HEK293 (cell line): ENCODE results near the gene CANX.

ENCODE experiments used
- BCL11A ChIP-seq: fragments of 450-650 bp; formaldehyde crosslinking; IDR thresholded peaks from 2 replicates; pipeline ENCODE4 v1.5.1; 2016; ENCODE audit warnings: low read depth, missing biosample characterization, missing genetic modification characterization
- KLF10 ChIP-seq: fragments of 450-650 bp; IDR thresholded peaks from 2 replicates; pipeline ENCODE4 v1.5.1; 2018; ENCODE audit warnings: missing biosample characterization, mild to moderate bottlenecking, missing genetic modification characterization
- KLF9 ChIP-seq: fragments of 450-650 bp; formaldehyde crosslinking; IDR thresholded peaks from 2 replicates; pipeline ENCODE4 v1.5.1; 2016; ENCODE audit warnings: missing biosample characterization, missing genetic modification characterization, low read depth
- OSR2 ChIP-seq: fragments of 450-650 bp; formaldehyde crosslinking; IDR thresholded peaks from 2 replicates; pipeline ENCODE4 v1.5.1; 2016; ENCODE audit warnings: missing biosample characterization, missing genetic modification characterization
- OVOL3 ChIP-seq: fragments of 450-650 bp; formaldehyde crosslinking; IDR thresholded peaks from 2 replicates; pipeline ENCODE4 v1.5.1; 2016; ENCODE audit warnings: missing biosample characterization, missing genetic modification characterization
- SETDB1 ChIP-seq: IDR thresholded peaks from one replicate; pipeline ENCODE4 v1.6.1; 2017; ENCODE audit warnings: mild to moderate bottlenecking, low read length, moderate library complexity, mixed read lengths; ENCODE audit not compliant: insufficient read length
- SP7 ChIP-seq: fragments of 450-650 bp; formaldehyde crosslinking; IDR thresholded peaks from 2 replicates; pipeline ENCODE4 v1.5.1; 2016; ENCODE audit warnings: missing biosample characterization, missing genetic modification characterization
- ZBTB20 ChIP-seq: fragments of 450-650 bp; formaldehyde crosslinking; IDR thresholded peaks from 2 replicates; pipeline ENCODE4 v1.5.1; 2016; ENCODE audit warnings: missing biosample characterization, missing genetic modification characterization
- ZBTB21 ChIP-seq: fragments of 450-650 bp; formaldehyde crosslinking; IDR thresholded peaks from 2 replicates; pipeline ENCODE4 v1.5.1; 2017; ENCODE audit warnings: missing biosample characterization, missing genetic modification characterization
- ZNF10 ChIP-seq: fragments of 450-650 bp; formaldehyde crosslinking; IDR thresholded peaks from 2 replicates; pipeline ENCODE4 v1.5.1; 2017; ENCODE audit warnings: missing biosample characterization, missing genetic modification characterization
- ZNF132 ChIP-seq: fragments of 450-650 bp; formaldehyde crosslinking; IDR thresholded peaks from 2 replicates; pipeline ENCODE4 v1.5.1; 2017; ENCODE audit warnings: missing biosample characterization, missing genetic modification characterization, borderline replicate concordance
- ZNF175 ChIP-seq: fragments of 450-650 bp; formaldehyde crosslinking; IDR thresholded peaks from 2 replicates; pipeline ENCODE4 v1.5.1; 2016; ENCODE audit warnings: missing biosample characterization, missing genetic modification characterization
- ZNF2 ChIP-seq: fragments of 450-650 bp; formaldehyde crosslinking; IDR thresholded peaks from 2 replicates; pipeline ENCODE4 v1.5.1; 2016; ENCODE audit warnings: missing biosample characterization, missing genetic modification characterization
- ZNF223 ChIP-seq: fragments of 450-650 bp; formaldehyde crosslinking; IDR thresholded peaks from 2 replicates; pipeline ENCODE4 v1.5.1; 2016; ENCODE audit warnings: missing biosample characterization, missing genetic modification characterization
- ZNF274 ChIP-seq, 2 experiments: fragments of 200-500 bp in 1 of 2; fragments of 450-650 bp in 1 of 2; sonication (Bioruptor generic) in 1 of 2; formaldehyde crosslinking in 1 of 2; IDR thresholded peaks; 2 replicates each; pipeline versions ENCODE4 v1.5.1 to v1.6.1; 2014 to 2016; ENCODE audit warnings: borderline replicate concordance in 1 of 2, inconsistent platforms in 1 of 2, low read length in 1 of 2, missing biosample characterization in 1 of 2, missing genetic modification characterization in 1 of 2
- ZNF280C ChIP-seq: fragments of 450-650 bp; formaldehyde crosslinking; IDR thresholded peaks from 2 replicates; pipeline ENCODE4 v1.5.1; 2016; ENCODE audit warnings: missing biosample characterization, missing genetic modification characterization
- ZNF324 ChIP-seq: fragments of 450-650 bp; formaldehyde crosslinking; IDR thresholded peaks from 2 replicates; pipeline ENCODE4 v1.5.1; 2016; ENCODE audit warnings: missing biosample characterization, missing genetic modification characterization
- ZNF335 ChIP-seq: fragments of 450-650 bp; formaldehyde crosslinking; conservative IDR thresholded peaks from 2 replicates; pipeline ENCODE4 v1.5.1; 2016; ENCODE audit warnings: missing biosample characterization, missing genetic modification characterization
- ZNF404 ChIP-seq: fragments of 450-650 bp; formaldehyde crosslinking; IDR thresholded peaks from 2 replicates; pipeline ENCODE4 v1.5.1; 2017; ENCODE audit warnings: missing biosample characterization, missing genetic modification characterization
- ZNF555 ChIP-seq: fragments of 450-650 bp; formaldehyde crosslinking; conservative IDR thresholded peaks from 2 replicates; pipeline ENCODE4 v1.5.1; 2017; ENCODE audit warnings: missing biosample characterization, mild to moderate bottlenecking, missing genetic modification characterization, inconsistent platforms
- ZNF580 ChIP-seq: fragments of 450-650 bp; formaldehyde crosslinking; IDR thresholded peaks from 2 replicates; pipeline ENCODE4 v1.5.1; 2016; ENCODE audit warnings: missing biosample characterization, missing genetic modification characterization
- TF ChIP-seq, protein P1 (sequence below): fragments of 450-650 bp; formaldehyde crosslinking; IDR thresholded peaks from 2 replicates; pipeline ENCODE4 v1.5.1; 2016; ENCODE audit warnings: missing biosample characterization, missing genetic modification characterization
- TF ChIP-seq, protein P2 (sequence below): fragments of 450-650 bp; formaldehyde crosslinking; IDR thresholded peaks from 2 replicates; pipeline ENCODE4 v1.5.1; 2016; ENCODE audit warnings: missing biosample characterization, missing genetic modification characterization, low read depth
- TF ChIP-seq, protein P3 (sequence below): fragments of 450-650 bp; formaldehyde crosslinking; IDR thresholded peaks from 2 replicates; pipeline ENCODE4 v1.5.1; 2016; ENCODE audit warnings: missing biosample characterization, missing genetic modification characterization

The CANX gene

DNA sequence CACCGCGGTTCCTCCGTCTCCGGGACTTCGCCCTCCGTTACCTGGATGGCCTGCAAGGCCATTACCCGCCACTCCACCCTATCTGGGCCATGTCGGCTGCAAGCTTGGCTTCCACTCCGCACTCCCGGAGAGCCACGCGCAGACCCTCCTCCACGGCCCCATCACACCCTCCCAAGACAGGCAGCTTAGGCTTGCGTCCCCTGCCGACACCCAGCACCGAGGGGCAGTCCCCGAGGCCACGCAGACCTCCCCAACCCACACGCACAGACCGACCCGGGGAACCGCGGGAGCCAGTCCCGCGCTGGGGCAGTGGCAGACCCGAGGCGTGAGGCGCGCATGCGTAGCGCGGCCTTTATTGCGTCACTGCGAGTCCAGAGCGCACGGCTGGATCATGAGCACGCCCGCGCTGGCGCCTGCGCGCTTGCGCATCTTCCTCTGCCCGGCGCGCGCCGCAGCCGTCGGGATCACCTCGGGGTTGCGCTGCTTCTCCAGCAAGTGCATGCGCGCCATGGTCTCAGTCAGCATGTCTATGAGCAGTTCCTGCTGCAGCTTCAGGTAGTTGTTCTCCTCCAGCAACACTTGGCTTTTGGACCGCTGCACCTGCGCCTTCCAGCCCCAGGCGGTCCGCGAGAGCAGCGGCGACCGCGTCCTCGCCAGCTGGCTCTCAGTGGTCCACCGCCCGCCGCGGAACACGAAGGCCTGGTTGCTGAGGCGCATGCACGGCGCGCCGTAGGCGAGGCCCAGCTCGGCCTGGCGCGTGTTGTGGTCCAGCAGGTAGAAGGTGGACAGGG, 20.3 kb upstream of the CANX start (continued):
- TF ChIP-seq, protein P1, sequence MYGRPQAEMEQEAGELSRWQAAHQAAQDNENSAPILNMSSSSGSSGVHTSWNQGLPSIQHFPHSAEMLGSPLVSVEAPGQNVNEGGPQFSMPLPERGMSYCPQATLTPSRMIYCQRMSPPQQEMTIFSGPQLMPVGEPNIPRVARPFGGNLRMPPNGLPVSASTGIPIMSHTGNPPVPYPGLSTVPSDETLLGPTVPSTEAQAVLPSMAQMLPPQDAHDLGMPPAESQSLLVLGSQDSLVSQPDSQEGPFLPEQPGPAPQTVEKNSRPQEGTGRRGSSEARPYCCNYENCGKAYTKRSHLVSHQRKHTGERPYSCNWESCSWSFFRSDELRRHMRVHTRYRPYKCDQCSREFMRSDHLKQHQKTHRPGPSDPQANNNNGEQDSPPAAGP (tag by site-specific recombination): peak; percentile 86
- TF ChIP-seq ZNF223 (tag by site-specific recombination) (no peak), OVOL3 (tag by site-specific recombination) (peak; percentile 12; the same call in 1 of the 2 replicates), ZNF324 (peak; percentile 79; the same call in 1 of the 2 replicates), ZNF404 (no peak), ZNF335 (tag by site-specific recombination) (peak; percentile 84), ZBTB20 (tag by site-specific recombination) (peak; percentile 93), ZNF2 (tag by site-specific recombination) (peak; percentile 95), SETDB1 (no peak), ZNF580 (no peak), KLF9 (tag by site-specific recombination) (peak; percentile 68; the same call in 1 of the 2 replicates), BCL11A (tag by site-specific recombination) (no peak), ZNF175 (no peak), SP7 (tag by site-specific recombination) (peak; percentile 81), ZNF274 (IDR thresholded peaks at IDR 0.05; ENCODE audit: low read length) (no peak), ZNF274 (tag by site-specific recombination; IDR thresholded peaks at IDR 0.05; ENCODE audit: borderline replicate concordance) (no peak), ZNF132 (tag by site-specific recombination) (no peak), OSR2 (peak; percentile 33; the same call in 1 of the 2 replicates), ZBTB21 (tag by site-specific recombination) (peak; percentile 55; the same call in 1 of the 2 replicates), KLF10 (tag by site-specific recombination) (no peak), ZNF555 (no peak), ZNF280C (no peak), ZNF10 (tag by site-specific recombination) (no peak)
- TF ChIP-seq, protein P2, sequence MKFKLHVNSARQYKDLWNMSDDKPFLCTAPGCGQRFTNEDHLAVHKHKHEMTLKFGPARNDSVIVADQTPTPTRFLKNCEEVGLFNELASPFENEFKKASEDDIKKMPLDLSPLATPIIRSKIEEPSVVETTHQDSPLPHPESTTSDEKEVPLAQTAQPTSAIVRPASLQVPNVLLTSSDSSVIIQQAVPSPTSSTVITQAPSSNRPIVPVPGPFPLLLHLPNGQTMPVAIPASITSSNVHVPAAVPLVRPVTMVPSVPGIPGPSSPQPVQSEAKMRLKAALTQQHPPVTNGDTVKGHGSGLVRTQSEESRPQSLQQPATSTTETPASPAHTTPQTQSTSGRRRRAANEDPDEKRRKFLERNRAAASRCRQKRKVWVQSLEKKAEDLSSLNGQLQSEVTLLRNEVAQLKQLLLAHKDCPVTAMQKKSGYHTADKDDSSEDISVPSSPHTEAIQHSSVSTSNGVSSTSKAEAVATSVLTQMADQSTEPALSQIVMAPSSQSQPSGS (tag by site-specific recombination): peak; percentile 76; the same call in 1 of the 2 replicates
- TF ChIP-seq, protein P3, sequence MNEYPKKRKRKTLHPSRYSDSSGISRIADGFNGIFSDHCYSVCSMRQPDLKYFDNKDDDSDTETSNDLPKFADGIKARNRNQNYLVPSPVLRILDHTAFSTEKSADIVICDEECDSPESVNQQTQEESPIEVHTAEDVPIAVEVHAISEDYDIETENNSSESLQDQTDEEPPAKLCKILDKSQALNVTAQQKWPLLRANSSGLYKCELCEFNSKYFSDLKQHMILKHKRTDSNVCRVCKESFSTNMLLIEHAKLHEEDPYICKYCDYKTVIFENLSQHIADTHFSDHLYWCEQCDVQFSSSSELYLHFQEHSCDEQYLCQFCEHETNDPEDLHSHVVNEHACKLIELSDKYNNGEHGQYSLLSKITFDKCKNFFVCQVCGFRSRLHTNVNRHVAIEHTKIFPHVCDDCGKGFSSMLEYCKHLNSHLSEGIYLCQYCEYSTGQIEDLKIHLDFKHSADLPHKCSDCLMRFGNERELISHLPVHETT (tag by site-specific recombination): no peak
- TF ChIP-seq, all 188 proteins: peak for 66
